Measurements from ENCODE around the gene CRIP2. TPM values are rescaled to one million over a fixed set of nuclear protein-coding genes. Genes with fewer than 3 reads are reported as not detected.

The CRIP2 gene
- total RNA-seq, 1 donor from 2014 or later, result 19.2 TPM

- Mint-ChIP-seq H3K9me3 (no peaks in the 10 kb centered on the region), H3K4me1 (peaks cover 29% of the 10 kb centered on the region), H3K36me3 (no peaks in the 10 kb centered on the region), H3K27ac (no peak overlapping the region), H3K27me3 (ENCODE audit: low read depth) (peaks cover 42% of the 10 kb centered on the region), H3K4me3 (peak overlapping the region; percentile 50)
- no peak for DNase-seq (ENCODE audit: low spot score in 2 of 2, unreplicated experiment in 2 of 2)
- TF ChIP-seq CTCF (IDR thresholded peaks at IDR 0.05; ENCODE audit: unreplicated experiment), result no peak
Measured at GRCh38 chr14:105487449-105487985, 12.9 kb downstream of the CRIP2 start.

- no peaks in the 10 kb centered on the region for H3K9me3 Mint-ChIP-seq
- no peaks in the 10 kb centered on the region for H3K36me3 Mint-ChIP-seq
- H3K4me1 Mint-ChIP-seq, result peaks cover 28% of the 10 kb centered on the region
- peak overlapping the region; percentile 50 for H3K27ac Mint-ChIP-seq
- H3K27me3 Mint-ChIP-seq (ENCODE audit: low read depth), result peaks cover 42% of the 10 kb centered on the region
- H3K4me3 Mint-ChIP-seq, result peak overlapping the region; percentile 34
- no peak for TF ChIP-seq CTCF (IDR thresholded peaks at IDR 0.05; ENCODE audit: unreplicated experiment)
- no peak for DNase-seq (ENCODE audit: low spot score in 2 of 2, unreplicated experiment in 2 of 2)
Measured at GRCh38 chr14:105487986-105488777, 13.6 kb downstream of the CRIP2 start.

GRCh38 chr14:105488781-105489541 lies 14.3 kb downstream of the CRIP2 start:
- peaks cover 42% of the 10 kb centered on the region for H3K27me3 Mint-ChIP-seq (ENCODE audit: low read depth)
- H3K9me3 Mint-ChIP-seq, result no peaks in the 10 kb centered on the region
- H3K4me3 Mint-ChIP-seq, result peak overlapping the region; percentile 69
- H3K36me3 Mint-ChIP-seq, result no peaks in the 10 kb centered on the region
- H3K27ac Mint-ChIP-seq, result peak overlapping the region; percentile 95
- TF ChIP-seq CTCF (IDR thresholded peaks at IDR 0.05; ENCODE audit: unreplicated experiment), result no peak
- peaks cover 28% of the 10 kb centered on the region for H3K4me1 Mint-ChIP-seq
- no peak for DNase-seq (ENCODE audit: low spot score in 2 of 2, unreplicated experiment in 2 of 2)

GRCh38 chr14:105489542-105490266 lies 15.1 kb downstream of the CRIP2 start:
- Mint-ChIP-seq H3K4me1 (peaks cover 23% of the 10 kb centered on the region), H3K36me3 (no peaks in the 10 kb centered on the region), H3K27ac (peak overlapping the region; percentile 95), H3K9me3 (no peaks in the 10 kb centered on the region), H3K27me3 (ENCODE audit: low read depth) (peaks cover 37% of the 10 kb centered on the region), H3K4me3 (peak overlapping the region; percentile 69)
- no peak for TF ChIP-seq CTCF (IDR thresholded peaks at IDR 0.05; ENCODE audit: unreplicated experiment)
- peak; percentile 81 to 89 for DNase-seq (ENCODE audit: low spot score in 2 of 2, unreplicated experiment in 2 of 2)

- Mint-ChIP-seq H3K4me3 (peak overlapping the region; percentile 69), H3K27ac (no peak overlapping the region), H3K27me3 (ENCODE audit: low read depth) (peaks cover 33% of the 10 kb centered on the region), H3K4me1 (peaks cover 23% of the 10 kb centered on the region), H3K9me3 (no peaks in the 10 kb centered on the region), H3K36me3 (no peaks in the 10 kb centered on the region)
- TF ChIP-seq CTCF (IDR thresholded peaks at IDR 0.05; ENCODE audit: unreplicated experiment), result no peak
- no peak for DNase-seq (ENCODE audit: low spot score in 2 of 2, unreplicated experiment in 2 of 2)
Measured at GRCh38 chr14:105490267-105490571, 15.6 kb downstream of the CRIP2 start.

Measured in mesothelial cell of epicardium (in vitro differentiated cells).